HuH-7 (cell line): Measurements from ENCODE around the gene CCDC154.
"Not testable (repeated sequence)": the region's sequence is repeated elsewhere in the genome, so short reads cannot be mapped to it uniquely, and the experiment has no call there.

Source experiments
- DNase-seq: peaks from one replicate; pipeline ENCODE4 v3.0.0; 2011; ENCODE audit warnings: low spot score

Gene CCDC154

DNA sequence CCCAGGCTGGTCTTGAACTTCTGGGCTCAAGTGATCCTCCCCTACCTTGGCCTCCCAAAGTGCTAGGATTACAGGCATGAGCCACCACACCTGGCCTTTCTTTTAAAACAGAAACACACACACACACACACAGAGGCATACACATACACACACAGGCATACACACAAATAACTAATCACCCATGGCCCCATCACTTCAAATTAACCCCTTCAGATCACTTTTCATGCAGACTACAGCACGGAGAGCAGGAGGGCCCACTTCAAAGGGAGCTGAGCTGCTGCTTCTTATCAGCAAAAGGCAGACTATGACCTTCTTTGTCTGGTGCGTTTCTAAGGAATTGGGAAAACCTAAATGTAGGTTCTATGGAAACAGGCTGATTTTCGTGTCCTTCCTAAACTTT is 28.6 kb upstream of the CCDC154 start:
- DNase-seq = no peak

DNA sequence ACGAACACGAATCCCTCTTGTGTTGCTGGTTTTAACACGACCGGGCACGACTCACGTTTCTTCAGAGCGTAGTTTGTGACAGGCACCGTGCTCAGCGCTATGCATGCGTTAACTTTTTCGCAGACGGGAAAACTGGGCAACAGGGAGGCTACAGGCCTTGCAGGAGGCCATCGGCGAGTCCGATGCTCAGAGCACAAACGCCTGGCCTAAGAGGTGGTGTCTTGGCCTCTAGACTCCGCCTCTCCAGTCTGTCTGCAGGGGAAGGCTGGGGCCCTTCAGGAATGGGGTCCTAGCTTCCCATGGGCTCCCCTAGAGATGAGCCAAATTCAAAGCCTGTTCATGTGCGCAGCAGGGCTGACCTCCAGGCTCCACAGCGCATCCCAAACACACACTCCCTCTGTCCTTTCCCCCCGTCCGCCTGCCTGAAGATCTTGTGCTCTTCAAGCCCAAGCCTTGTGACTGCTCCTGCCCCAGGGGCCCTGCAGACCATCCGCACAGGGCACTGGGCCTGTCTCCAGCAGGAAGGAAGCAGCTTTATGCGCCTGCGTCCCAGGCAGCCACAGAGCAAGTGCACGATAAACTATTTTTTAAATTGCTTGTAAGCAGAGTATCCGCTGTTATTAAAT is 27.3 kb upstream of the CCDC154 start:
- DNase-seq = no peak

DNA sequence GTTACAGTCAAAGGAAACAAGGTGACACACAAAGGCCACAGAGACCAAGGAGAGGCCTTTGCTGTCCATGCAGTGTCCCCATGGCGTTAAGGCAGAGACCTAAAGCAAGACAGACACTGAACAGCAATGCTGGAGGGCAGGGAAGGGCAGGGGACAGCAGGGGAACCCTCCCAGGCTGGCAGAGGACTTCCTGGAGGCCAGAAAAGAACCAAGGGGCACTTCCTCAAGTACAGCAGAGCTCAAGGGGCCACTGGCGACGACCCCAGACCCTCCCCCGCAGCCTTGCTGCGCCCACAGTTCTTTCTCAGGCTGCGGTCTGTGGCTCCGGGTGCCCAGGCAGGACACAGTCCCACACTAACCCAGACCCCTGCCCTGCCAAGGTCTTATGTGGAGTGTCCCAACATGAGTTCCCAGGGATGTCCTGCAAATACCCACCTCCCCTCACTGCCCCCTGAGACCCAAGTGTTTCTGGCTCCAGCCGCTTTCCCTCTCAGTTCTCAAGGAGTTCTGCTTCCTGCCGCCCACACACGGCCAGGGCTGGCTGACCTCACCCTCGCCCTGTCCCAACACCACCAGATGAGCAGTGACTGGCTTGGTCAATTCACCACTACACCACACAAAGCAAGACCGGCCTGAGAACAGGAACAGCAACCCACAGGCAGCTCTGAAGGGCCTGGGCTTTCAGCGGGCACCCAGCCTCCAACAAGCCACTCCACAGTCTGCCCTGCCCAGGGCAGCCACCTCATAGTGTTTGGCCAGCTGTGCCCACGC is 26.3 kb upstream of the CCDC154 start:
- no peak for DNase-seq

DNA sequence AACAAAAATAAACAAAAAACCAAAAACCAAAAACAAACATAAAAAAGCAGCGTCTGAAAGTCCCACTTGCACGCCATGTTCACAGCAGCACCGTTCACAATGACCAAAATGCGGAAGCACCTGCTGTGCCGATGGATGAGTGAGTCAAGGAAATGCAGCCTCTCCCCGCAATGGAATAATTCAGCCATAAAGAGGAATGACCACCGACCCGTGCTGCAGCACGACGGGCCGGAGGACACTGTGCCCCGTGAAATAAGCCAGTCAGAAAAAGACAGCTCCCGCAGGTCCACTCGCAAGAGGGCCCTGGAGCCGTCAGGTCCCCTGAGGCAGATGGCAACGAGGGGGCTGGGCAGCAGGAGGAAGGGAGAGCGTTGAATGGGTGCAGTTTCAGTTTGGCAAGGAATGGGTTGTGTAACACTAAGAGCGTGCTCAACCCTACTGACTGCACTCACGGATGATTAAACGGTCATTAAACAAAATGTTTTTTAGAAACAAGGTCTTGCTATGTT is 25.4 kb upstream of the CCDC154 start:
- DNase-seq = no peak

DNA sequence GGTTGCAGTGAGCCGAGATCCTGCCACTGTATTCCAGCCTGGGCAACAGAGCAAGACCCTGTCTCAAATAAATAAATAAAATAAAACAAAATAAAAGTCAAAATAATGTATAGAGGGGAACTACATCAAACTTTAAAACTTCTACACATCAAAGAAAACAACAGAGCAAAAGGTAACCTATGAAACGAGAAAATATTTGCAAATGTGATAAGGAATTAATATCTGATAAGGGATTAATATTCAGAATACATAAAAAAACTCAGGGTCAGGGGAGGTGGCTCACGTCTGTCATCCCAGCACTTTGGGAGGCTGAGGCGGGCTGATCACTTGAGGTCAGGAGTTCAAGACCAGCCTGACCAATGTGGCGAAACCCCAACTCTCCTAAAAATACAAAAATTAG is 24.8 kb upstream of the CCDC154 start:
- not testable (repeated sequence) for DNase-seq

DNA sequence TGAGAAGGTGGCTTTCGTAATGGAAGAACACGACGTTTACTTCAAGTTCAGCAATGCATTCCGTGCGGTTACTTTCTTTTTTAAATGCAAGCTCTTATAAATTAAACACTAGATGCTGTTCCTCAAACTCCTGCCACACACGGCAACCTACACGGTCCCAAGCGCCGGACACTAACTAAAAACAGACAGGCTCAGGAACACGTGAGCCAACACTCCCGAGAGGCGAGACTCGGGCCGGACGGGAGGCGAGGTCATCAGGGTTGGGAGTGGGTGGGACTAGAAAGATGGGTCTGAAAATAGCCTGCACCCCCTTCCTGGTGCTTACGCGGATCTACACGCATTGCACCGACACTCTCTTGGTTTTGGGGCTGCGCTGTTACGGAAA is 24.1 kb upstream of the CCDC154 start:
- DNase-seq = no peak

DNA sequence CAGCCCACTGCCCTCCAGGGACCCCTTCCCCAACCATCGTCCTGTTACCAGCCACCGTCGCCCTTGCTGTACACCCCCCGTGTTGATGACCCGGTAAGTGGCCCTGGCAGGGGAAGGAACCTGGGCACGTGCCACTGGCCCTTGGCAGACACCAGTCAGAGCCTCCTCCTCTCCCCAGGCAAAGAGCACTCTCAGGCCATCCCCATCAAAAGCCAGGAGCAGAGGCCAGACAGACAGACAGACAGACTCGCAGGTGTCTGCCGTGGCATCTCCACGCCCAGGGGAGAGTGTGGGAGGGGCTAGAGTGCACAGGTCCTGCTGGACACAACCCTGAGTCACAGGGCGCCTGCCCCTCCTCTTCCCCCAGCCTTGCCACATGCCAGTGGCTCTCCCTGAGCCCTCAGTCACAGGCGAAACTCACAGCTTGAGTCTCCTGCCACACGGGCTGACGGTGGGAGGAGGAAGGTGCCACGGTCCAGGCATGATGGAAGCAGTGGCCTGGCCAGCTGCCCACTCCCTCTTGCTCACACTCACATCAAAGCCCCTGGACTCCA is 22.7 kb upstream of the CCDC154 start:
- DNase-seq = no peak

DNA sequence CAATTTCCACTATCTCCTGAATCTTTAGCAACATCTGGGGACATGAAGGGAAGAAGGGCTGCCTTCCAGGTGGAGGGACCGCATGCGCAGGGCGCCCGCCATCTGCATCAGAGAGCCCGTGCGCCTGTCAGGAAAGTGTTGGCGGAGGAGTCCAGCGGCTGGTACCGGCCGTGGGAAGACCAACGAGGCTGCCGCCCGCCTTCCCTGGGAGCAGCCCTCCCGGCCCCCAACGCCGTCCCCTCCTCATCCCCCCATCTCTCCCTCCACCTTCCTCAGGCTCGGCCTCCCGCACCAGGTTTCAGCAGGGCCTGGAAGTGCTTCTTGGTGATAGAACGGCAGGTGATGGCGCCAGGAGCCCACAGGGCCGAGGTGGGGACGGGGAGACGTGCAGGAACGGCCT is 21.7 kb upstream of the CCDC154 start:
- no peak for DNase-seq

DNA sequence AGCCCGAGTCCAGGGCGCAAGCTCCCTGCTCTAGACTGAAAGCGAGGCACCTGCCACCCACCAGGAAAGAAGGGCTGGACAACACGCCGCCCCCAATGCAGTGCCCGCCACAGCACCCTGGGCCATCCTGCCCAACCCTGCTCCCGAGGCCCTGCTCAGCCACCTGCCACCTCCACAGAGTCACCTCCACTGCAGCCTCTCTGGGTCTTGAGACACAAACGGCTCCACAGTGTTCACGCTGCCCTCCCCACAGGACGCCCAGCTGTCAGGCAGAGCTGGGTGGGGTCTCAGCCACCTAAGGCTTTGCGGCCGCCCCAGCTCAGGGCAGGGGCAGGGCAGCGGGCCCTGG is 21.2 kb upstream of the CCDC154 start:
- DNase-seq = no peak

DNA sequence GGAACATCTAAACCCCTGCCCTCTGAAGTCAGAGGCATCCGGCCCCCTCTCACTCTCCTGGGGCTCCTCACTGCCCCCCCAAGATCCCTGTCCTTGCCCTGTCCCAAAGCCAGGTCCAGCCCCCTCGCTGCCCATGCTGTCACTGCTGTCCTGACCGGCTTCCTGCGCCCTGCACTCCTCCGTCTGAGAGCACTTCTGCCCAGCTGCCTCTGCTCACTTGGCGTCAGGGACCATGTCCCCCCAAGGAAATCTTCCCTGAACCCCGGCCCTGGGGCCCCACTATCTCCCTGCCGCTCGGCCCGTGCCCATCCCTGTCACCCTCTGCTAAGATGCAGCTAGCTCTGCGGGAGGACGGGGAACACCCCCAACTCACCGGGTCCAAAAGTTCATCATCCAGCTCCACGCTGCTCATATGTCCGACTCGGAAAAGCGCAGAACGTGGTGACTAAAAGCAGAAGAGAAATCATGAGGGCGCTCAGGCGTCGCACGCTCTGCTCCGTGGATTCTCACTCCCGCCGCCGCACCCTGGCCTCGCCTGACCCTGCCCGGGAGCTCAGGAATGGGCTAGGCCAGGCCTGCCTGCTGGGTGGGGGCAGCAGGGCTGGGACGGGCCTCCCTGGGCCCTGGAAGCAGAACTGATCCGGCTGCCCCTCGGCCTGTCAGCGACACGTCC is 20.7 kb upstream of the CCDC154 start:
- DNase-seq = no peak

DNA sequence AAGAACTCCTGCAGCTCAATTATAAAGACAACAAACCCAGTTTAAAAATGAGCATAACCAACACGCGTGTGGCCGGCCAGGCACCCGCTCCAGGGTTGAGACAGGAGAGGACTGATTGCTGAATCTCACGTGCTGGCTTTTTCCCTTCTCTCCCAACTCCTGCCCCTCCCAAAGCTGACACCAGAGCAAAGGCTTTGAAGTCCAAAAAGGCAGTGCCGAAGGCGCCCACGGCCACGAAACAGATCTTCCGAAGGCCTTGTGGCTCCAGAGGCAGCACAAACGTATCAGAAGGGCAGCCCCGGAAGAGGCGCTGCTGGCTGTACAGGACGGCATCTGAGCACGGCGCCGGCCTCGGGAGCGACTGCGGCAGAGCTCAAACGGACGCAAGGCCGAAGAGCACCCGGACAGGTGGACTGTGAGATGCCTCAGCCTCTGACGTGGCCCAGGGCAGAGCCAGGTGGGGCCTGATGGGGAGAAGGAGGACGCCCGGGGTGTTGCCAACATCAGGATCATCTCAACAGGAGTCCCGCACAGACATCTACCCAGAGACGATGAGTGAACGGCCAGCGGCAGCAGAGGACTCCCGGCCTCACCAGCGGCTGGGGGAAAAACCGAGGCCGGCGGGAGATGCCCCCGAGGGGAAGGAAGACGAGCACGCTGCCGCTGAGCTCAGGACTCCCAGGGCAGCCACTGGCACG is 20.0 kb upstream of the CCDC154 start:
- no peak for DNase-seq

DNA sequence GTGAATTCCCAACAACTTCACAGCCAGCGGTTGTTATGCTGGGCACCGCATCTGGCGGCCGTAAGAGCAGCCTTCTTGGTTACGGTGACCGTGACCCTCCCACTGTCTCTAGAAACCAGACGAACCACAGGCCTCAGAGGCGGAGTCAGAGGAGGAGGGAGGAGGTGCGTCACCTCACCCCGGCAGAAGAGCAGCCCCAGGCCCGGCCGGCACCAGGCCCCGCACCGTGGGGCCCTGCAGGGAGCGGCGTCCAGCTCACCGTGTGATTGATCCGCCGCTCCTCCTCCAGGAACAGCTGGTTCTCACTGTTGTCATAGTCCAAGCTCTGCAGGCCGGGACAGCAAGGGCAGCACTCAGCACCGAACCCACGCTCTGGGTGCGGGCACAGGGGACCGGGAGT is 16.8 kb upstream of the CCDC154 start:
- DNase-seq = no peak

DNA sequence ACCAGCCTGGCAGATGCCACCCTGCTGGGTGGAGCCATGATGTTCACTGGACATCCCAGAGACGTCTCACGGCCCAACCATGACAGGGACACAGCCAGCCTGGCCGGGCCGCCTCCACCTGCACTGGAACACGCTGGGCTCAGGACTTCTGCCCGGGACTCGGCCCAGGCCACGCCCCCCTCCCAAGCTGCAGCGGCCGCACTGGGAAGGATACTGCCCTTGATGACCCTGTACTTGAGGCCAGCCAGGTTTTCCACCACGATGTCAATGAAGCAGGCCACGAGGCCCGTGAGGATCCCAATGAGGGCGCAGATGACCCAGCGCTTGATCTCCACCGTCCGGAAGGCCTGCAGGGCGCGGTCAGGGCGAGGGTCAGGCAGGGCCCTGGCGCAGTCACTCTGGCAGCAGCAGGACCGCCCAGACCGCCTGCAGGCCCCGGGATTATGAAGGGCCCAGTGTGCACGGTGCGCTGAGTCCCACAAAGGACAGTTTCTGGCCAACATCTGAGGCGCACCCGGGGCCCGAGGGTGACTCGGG is 16.3 kb upstream of the CCDC154 start:
- DNase-seq = no peak

DNA sequence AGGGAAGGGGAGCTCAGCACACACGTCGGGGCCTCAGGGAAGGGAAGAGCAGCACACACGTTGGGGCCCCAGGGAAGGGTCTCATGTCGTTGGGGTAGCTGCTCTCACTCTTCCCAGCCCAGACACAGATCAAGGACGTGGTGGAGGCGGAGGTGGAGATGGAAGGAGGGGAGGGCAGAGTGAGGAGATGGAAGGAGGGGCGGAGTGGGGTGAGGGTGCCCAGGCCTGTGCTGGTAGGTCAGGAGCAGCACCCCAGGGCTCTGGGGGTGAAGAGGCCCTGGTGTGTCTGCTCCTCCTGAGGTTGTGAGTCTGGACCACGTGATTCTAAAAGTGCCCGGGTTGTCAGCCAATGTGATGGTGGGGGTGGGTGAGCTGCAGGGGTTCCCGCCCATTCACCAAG is 15.6 kb upstream of the CCDC154 start:
- no peak for DNase-seq

DNA sequence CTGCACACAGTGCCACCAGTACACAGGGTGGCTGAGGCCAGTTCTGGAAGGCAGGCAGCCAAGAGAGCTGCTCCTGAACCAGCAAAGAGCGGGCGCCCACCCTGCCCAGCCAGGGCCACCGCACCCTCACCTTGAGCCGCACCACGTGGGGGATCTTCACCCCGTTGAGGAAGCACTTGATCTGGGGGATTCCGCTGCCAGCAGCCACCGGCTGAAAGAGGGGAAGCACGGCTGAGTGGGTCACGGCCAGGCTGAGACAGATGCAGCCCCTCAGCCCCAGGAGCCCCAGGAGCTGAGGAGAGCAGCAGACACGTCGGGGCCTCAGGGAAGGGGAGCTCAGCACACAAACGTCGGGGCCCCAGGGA is 14.6 kb upstream of the CCDC154 start:
- no peak for DNase-seq

DNA sequence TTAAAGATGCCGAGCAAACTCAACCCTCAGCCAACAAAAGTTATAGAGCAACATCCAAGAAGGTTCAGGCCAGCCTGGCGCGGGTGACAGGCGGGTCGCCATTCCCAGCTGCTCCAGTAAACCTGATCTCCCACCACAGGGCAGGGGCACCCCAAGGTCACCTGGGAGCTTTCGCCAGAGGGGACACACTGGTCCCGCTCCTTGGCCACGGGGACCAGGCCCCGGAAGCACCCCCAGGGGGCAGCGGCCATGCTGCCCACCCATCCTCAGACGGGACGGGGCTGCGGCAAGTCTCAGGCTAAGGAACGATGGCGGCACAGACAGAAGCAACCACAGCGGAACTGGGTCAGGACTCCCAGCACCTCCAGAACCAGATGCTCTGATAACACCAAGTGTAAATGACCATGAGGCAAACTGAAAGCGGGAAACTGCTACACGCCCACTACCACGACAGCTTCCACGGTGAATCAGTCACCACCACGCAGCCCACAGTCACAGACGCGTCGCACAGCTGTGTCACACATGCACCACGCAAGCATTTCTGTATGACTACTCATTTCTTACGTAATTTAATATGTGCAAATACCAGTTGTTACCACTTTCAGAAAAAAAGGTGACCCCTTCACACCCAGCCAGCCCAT is 14.1 kb upstream of the CCDC154 start:
- no peak for DNase-seq

DNA sequence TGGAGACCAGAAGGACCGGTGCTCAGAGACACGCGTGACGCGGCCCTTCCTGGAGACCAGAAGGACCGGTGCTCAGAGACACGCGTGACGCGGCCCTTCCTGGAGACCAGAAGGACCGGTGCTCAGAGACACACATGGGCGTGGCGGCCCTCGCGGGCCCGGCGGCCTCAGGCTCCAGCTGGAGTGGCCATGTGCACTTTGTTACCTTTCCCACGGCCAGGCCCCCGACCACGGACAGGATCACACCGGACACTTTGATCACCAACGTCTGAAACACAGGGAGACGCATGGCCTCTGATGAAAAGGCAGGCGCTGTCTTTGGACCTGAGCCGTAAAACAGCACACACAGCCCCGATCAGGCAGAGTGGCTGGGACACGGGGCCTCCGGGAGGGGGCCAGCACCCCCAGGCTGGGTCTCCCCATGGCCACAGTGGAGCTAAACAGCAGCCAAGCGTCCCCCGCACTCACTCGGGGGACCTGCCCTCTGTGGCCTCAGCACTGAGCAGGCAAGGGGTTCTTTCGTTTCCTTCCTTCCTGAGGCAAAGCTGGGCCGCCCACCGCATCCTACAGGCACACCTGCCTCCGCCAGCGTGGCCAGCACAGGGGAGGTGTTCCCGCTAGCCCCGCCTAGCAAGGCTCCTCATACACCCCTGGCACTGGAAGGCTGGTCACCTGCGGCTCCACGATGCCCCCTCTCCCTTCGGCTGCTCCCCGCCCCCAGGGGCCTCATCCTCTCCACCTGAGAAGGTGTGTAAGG is 13.3 kb upstream of the CCDC154 start:
- no peak for DNase-seq

DNA sequence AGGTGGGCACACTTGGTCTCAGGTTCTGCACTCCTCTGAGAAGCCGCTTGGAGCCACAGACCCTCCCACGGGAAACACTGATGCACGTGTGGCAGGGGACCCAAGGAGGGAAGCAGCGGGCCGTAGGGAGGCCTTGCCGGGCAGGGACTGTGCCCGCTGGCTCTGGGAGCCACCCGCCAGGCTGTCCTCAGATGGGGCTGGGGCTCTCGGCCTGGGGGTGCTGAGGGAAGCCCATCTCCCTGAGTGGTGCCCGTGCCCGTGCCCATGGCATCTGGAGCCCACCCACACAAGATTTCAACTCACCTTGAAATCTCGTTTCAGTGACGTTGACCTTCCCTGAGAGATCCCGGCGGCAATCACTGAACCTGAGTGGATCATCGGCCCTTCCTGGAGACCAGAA is 12.6 kb upstream of the CCDC154 start:
- no peak for DNase-seq

DNA sequence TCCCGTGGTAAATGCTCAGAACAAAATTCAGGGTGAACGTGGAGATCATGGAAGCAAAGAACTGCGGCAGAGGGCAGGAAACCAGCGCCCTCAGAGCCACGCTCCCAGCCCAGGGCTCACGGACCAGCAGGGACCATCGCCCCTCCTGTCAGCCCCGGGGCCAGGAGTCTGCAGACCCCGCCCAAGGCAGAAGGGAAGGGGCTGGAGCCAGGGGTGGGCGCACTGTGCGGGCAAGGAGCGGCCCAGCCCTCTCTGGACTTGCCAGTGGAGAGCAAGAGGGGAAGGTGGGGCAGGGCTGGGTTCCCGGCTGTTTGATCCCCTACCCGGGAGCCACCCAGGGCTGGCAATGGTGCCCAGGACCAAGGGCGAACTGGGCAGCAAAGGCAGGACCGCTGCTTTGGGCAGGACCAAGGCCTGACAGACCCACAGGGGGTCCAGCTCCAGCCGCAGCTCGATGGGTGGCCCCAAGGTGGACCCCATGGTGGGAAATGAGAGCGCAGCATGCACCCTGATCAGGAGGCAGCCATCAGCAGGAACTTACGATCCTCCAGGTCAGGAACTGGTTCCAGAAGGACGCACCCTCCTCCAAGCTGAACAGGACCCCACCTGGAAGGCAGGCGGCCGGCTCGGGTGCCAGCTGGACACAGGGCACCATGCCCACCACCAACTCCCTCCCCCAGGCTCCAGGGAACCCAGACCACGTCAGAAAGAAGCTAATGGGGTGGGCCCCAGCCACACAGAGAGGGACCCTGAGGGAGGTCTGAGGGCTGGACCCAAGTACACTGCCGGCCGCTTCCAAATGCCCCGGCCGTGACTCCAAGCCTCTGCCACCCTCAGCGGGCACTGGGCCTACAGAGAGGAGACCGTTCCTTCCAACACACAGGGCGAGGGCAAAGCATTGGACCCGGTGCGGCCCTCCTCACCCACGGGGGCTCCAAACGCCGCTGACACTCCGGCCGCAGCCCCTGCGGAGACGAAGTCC is 11.1 kb upstream of the CCDC154 start:
- no peak for DNase-seq

DNA sequence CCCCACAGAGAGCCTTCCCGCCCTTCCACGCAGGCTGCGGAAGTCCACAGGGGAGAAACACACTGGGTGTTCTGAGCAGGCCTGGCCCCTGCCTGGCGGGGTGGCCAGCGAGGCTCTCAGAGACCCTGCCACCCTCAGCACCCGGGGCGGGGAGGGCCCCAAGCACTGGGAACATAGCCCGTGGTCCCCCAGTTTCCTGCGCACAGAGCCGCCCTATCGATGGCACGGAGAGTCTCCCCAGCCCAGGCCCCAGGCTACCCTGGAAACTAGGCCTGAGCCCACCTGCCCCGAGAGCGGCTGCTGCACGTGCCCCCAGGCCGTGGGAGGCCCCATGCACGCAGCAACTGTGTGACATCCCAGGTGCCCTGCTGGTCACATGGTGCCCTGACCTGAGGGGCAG is 10.2 kb upstream of the CCDC154 start:
- no peak for DNase-seq
